ENCODE data around the gene APH1A.
"Not testable (repeated sequence)": the region's sequence is repeated elsewhere in the genome, so short reads cannot be mapped to it uniquely, and the experiment has no call there.

The APH1A gene

GRCh38 chr1:150233359-150234308 is 35.2 kb downstream of the APH1A start:
- DNase-seq (ENCODE audit: low read depth): no peak

GRCh38 chr1:150232921-150233320 is 35.9 kb downstream of the APH1A start:
- not testable (repeated sequence) for DNase-seq (ENCODE audit: low read depth)

- DNase-seq (ENCODE audit: low read depth): not testable (repeated sequence)
Measured at GRCh38 chr1:150228246-150228645, 40.6 kb downstream of the APH1A start.

GRCh38 chr1:150227228-150227627 is 41.6 kb downstream of the APH1A start:
- DNase-seq (ENCODE audit: low read depth): no peak

- DNase-seq (ENCODE audit: low read depth): no peak
Measured at GRCh38 chr1:150226486-150226885, 42.3 kb downstream of the APH1A start.

- DNase-seq (ENCODE audit: low read depth): no peak
Measured at GRCh38 chr1:150225546-150225945, 43.3 kb downstream of the APH1A start.

- no peak for DNase-seq (ENCODE audit: low read depth)
Measured at GRCh38 chr1:150224983-150225382, 43.8 kb downstream of the APH1A start.

GRCh38 chr1:150221552-150221951 is 47.3 kb downstream of the APH1A start:
- no peak for DNase-seq (ENCODE audit: low read depth)

- not testable (repeated sequence) for DNase-seq (ENCODE audit: low read depth)
Measured at GRCh38 chr1:150215855-150216254, 53.0 kb downstream of the APH1A start.

Measured in T-helper 22 cell (primary cell).